H1 (cell line): ENCODE results near the gene ANKRD40CL. TPM values are rescaled to one million over a fixed set of nuclear protein-coding genes. Genes with fewer than 3 reads are reported as not detected.

Experiments
- CTCF ChIA-PET: fragments of 300-600 bp; sonication (Branson Sonifier 250); formaldehyde crosslinking; loops from one replicate; lab custom pipeline; 2021; ENCODE audit not compliant: partially characterized antibody; lab: Charles Lee
- POLR2A ChIA-PET: fragments of 300-600 bp; sonication (Branson Sonifier 250); formaldehyde crosslinking; loops from one replicate; lab custom pipeline; 2021; ENCODE audit warnings: inconsistent platforms; ENCODE audit not compliant: partially characterized antibody; lab: Charles Lee
- DNase-seq, 2 experiments: peaks; one replicate each; pipeline versions ENCODE4 v3.0.0 to v3.0.0-alpha.2; 2010 to 2022; ENCODE audit warnings: low spot score in 2 of 2, low read depth in 1 of 2, mixed read lengths in 1 of 2
- FAIRE-seq: peaks from 2 replicates; lab custom pipeline; 2011; peaks lifted over from hg19 to GRCh38; lab: Jason Lieb, UNC
- H2AFZ ChIP-seq: 2 replicates; pipeline ENCODE4 v1.8.1; 2012; ENCODE audit warnings: low read length, inconsistent platforms
- H2AK5ac ChIP-seq: 2 replicates; pipeline ENCODE4 v1.6.1; 2013; ENCODE audit warnings: low read depth, low read length
- H2BK120ac ChIP-seq: replicated peaks from 2 replicates; pipeline ENCODE3; 2013; ENCODE audit warnings: low read depth, low read length, inconsistent platforms
- H2BK12ac ChIP-seq: 2 replicates; pipeline ENCODE4 v1.6.1; 2013; ENCODE audit warnings: low read depth, low read length
- H2BK15ac ChIP-seq: 2 replicates; pipeline ENCODE4 v1.6.1; 2013; ENCODE audit warnings: low read length
- H2BK20ac ChIP-seq: 2 replicates; pipeline ENCODE4 v1.6.1; 2013; ENCODE audit warnings: low read length
- H2BK5ac ChIP-seq: 2 replicates; pipeline ENCODE4 v1.6.1; 2013; ENCODE audit warnings: low read depth, low read length
- H3K14ac ChIP-seq: 2 replicates; pipeline ENCODE4 v1.6.1; 2013; ENCODE audit warnings: inconsistent platforms; ENCODE audit not compliant: insufficient read length
- H3K18ac ChIP-seq: 2 replicates; pipeline ENCODE4 v1.6.1; 2013; ENCODE audit warnings: low read length; ENCODE audit errors: extremely low read depth
- H3K23ac ChIP-seq: 2 replicates; pipeline ENCODE4 v1.6.1; 2013; ENCODE audit warnings: inconsistent platforms; ENCODE audit not compliant: insufficient read length
- H3K23me2 ChIP-seq: 2 replicates; pipeline ENCODE4 v1.6.1; 2013; ENCODE audit warnings: low read depth, low read length
- H3K27ac ChIP-seq: 2 replicates; pipeline ENCODE4 v1.6.1; 2011; ENCODE audit warnings: low read depth, low read length, inconsistent platforms
- H3K27me3 ChIP-seq, 4 experiments: replicated peaks in 1 of 4; 1 replicate in 1 of 4; 2 replicates in 3 of 4; pipeline versions ENCODE4 v1.6.1 to v1.8.1; 2011 to 2013; ENCODE audit warnings: low read length in 3 of 4, mild to moderate bottlenecking in 3 of 4, inconsistent platforms in 2 of 4, mixed read lengths in 2 of 4, moderate library complexity in 1 of 4; ENCODE audit not compliant: control insufficient read depth in 3 of 4, insufficient read depth in 3 of 4; ENCODE audit errors: extremely low read depth in 1 of 4
- H3K36me3 ChIP-seq, 4 experiments: 2 replicates each; pipeline versions ENCODE4 v1.6.1 to v1.8.1; 2011 to 2013; ENCODE audit warnings: mild to moderate bottlenecking in 4 of 4, low read length in 3 of 4, moderate library complexity in 2 of 4, control low read depth in 1 of 4, inconsistent platforms in 1 of 4; ENCODE audit not compliant: insufficient read depth in 4 of 4, control insufficient read depth in 2 of 4
- H3K4ac ChIP-seq: replicated peaks from 2 replicates; pipeline ENCODE3; 2013; ENCODE audit warnings: low read length, low read depth, mixed read lengths, inconsistent platforms; ENCODE audit not compliant: insufficient read length
- H3K4me1 ChIP-seq, 4 experiments: replicated peaks in 1 of 4; 1 replicate in 1 of 4; 2 replicates in 3 of 4; pipeline versions ENCODE4 v1.6.1 to v1.8.1; 2011 to 2013; ENCODE audit warnings: low read length in 3 of 4, inconsistent platforms in 2 of 4, mixed read lengths in 1 of 4; ENCODE audit not compliant: insufficient read depth in 4 of 4, control insufficient read depth in 3 of 4
- H3K4me2 ChIP-seq, 2 experiments: 2 replicates each; pipeline versions ENCODE4 v1.6.1 to v1.8.1; 2011 to 2013; ENCODE audit warnings: low read depth in 2 of 2, low read length in 2 of 2, control low read depth in 1 of 2, inconsistent platforms in 1 of 2, mild to moderate bottlenecking in 1 of 2; ENCODE audit not compliant: insufficient read depth in 1 of 2
- H3K4me3 ChIP-seq, 4 experiments: fragments of 200-600, 300-600 bp in 1 of 4; sonication (generic), shearing (Covaris generic), sonication (Bioruptor Twin) in 1 of 4; 2 replicates each; pipeline versions ENCODE4 v1.5.1 to v1.8.1; 2011 to 2016; ENCODE audit warnings: low read length in 4 of 4, low read depth in 3 of 4, control low read depth in 2 of 4, inconsistent platforms in 2 of 4, mild to moderate bottlenecking in 2 of 4, mixed read lengths in 1 of 4, moderate library complexity in 1 of 4; ENCODE audit not compliant: insufficient read depth in 2 of 4; ENCODE audit errors: extremely low read depth in 1 of 4
- H3K56ac ChIP-seq: replicated peaks from 2 replicates; pipeline ENCODE3; 2013; ENCODE audit warnings: low read depth, mild to moderate bottlenecking, mixed read lengths, low read length, inconsistent platforms; ENCODE audit not compliant: insufficient read length
- H3K79me1 ChIP-seq: 2 replicates; pipeline ENCODE4 v1.6.1; 2013; ENCODE audit warnings: low read depth, low read length, control low read depth
- H3K79me2 ChIP-seq, 2 experiments: 2 replicates each; pipeline versions ENCODE4 v1.6.1 to v1.8.1; 2012 to 2013; ENCODE audit warnings: low read length in 2 of 2, mild to moderate bottlenecking in 2 of 2, inconsistent platforms in 1 of 2; ENCODE audit not compliant: insufficient read depth in 2 of 2, control insufficient read depth in 1 of 2
- H3K9ac ChIP-seq, 4 experiments: replicated peaks in 1 of 4; 1 replicate in 1 of 4; 2 replicates in 3 of 4; pipeline versions ENCODE4 v1.6.1 to v1.8.1; 2011 to 2013; ENCODE audit warnings: low read depth in 3 of 4, low read length in 3 of 4, control low read depth in 2 of 4, mild to moderate bottlenecking in 2 of 4, moderate library complexity in 2 of 4, inconsistent platforms in 1 of 4; ENCODE audit errors: extremely low read depth in 1 of 4
- H3K9me3 ChIP-seq, 2 experiments: 2 replicates each; pipeline versions ENCODE4 v1.6.1 to v1.8.1; 2012 to 2013; ENCODE audit warnings: mild to moderate bottlenecking in 2 of 2, moderate library complexity in 2 of 2, control low read depth in 1 of 2, inconsistent platforms in 1 of 2, low read depth in 1 of 2, low read length in 1 of 2, mixed read lengths in 1 of 2; ENCODE audit not compliant: insufficient read depth in 2 of 2
- H4K20me1 ChIP-seq, 2 experiments: replicated peaks in 1 of 2; 2 replicates each; pipeline versions ENCODE3 to v1.8.1; 2011 to 2013; ENCODE audit warnings: inconsistent platforms in 2 of 2, low read length in 2 of 2, mild to moderate bottlenecking in 1 of 2; ENCODE audit not compliant: insufficient read depth in 2 of 2, control insufficient read depth in 1 of 2
- H4K5ac ChIP-seq: 2 replicates; pipeline ENCODE4 v1.6.1; 2013; ENCODE audit warnings: low read length, low read depth, mixed read lengths, inconsistent platforms; ENCODE audit not compliant: insufficient read length
- H4K8ac ChIP-seq: 2 replicates; pipeline ENCODE4 v1.8.0; 2013; ENCODE audit warnings: mild to moderate bottlenecking, moderate library complexity, low read length, inconsistent platforms; ENCODE audit not compliant: insufficient read depth; ENCODE audit errors: extremely low read depth
- H4K91ac ChIP-seq: replicated peaks from 2 replicates; pipeline ENCODE3; 2013; ENCODE audit warnings: low read length, mixed read lengths, inconsistent platforms; ENCODE audit not compliant: insufficient read length
- CBX5 ChIP-seq: fragments of 300-800, 300-1000 bp; sonication (generic); IDR thresholded peaks from 2 replicates; pipeline ENCODE4 v1.7.1; 2016; ENCODE audit warnings: antibody characterized with exemption, low read length, low read depth
- CEBPB ChIP-seq: IDR thresholded peaks from 2 replicates; pipeline ENCODE4 v1.6.1; 2012; ENCODE audit warnings: low read depth, low read length
- HDAC2 ChIP-seq, 2 experiments: fragments of 300-600 bp in 1 of 2; sonication (generic) in 1 of 2; IDR thresholded peaks; 2 replicates each; pipeline ENCODE4 v1.6.1; 2011 to 2012; ENCODE audit warnings: low read depth in 2 of 2, low read length in 2 of 2, mild to moderate bottlenecking in 2 of 2, moderate library complexity in 2 of 2, borderline replicate concordance in 1 of 2, inconsistent platforms in 1 of 2
- JUND ChIP-seq: IDR thresholded peaks from 2 replicates; pipeline ENCODE4 v1.6.1; 2011; ENCODE audit warnings: mild to moderate bottlenecking, improper control_type of control experiment, low read length
- KDM5A ChIP-seq: fragments of 200-600 bp; IDR thresholded peaks from 2 replicates; pipeline ENCODE4 v1.7.1; 2012; ENCODE audit warnings: mild to moderate bottlenecking, low read length, inconsistent platforms, mixed read lengths
- NRF1 ChIP-seq: IDR thresholded peaks from 2 replicates; pipeline ENCODE4 v1.6.1; 2011; ENCODE audit warnings: mild to moderate bottlenecking, low read depth, low read length, improper control_type of control experiment
- RAD21 ChIP-seq, 2 experiments: IDR thresholded peaks in 1 of 2; conservative IDR thresholded peaks in 1 of 2; 2 replicates each; pipeline ENCODE4 v1.6.1; 2011; ENCODE audit warnings: low read depth in 2 of 2, low read length in 2 of 2, improper control_type of control experiment in 1 of 2, inconsistent platforms in 1 of 2, mild to moderate bottlenecking in 1 of 2, moderate library complexity in 1 of 2
- SIN3A ChIP-seq, 2 experiments: IDR thresholded peaks in 1 of 2; conservative IDR thresholded peaks in 1 of 2; 2 replicates each; pipeline ENCODE4 v1.6.1; 2011 to 2012; ENCODE audit warnings: low read length in 2 of 2, improper control_type of control experiment in 1 of 2, low read depth in 1 of 2, mild to moderate bottlenecking in 1 of 2
- SP2 ChIP-seq: IDR thresholded peaks from 2 replicates; pipeline ENCODE4 v1.6.1; 2012; ENCODE audit warnings: mild to moderate bottlenecking, low read length, inconsistent platforms
- TEAD4 ChIP-seq: IDR thresholded peaks from 2 replicates; pipeline ENCODE4 v1.6.1; 2012; ENCODE audit warnings: low read depth, low read length, inconsistent platforms, mixed read lengths
- USF2 ChIP-seq: IDR thresholded peaks from 2 replicates; pipeline ENCODE4 v1.6.1; 2011; ENCODE audit warnings: low read length, improper control_type of control experiment
- YY1 ChIP-seq: IDR thresholded peaks from 2 replicates; pipeline ENCODE4 v1.6.1; 2011; ENCODE audit warnings: low read depth, mild to moderate bottlenecking, low read length
- WGBS, 2 experiments: shearing (Covaris generic) in 1 of 2; methylation state at CpG; one replicate each; pipeline versions ENCODE4 v1.1.6 to v1.1.7; 2013 to 2015; ENCODE audit warnings: low lambda C conversion rate in 2 of 2, mixed read lengths in 2 of 2, inconsistent platforms in 1 of 2, low coverage in 1 of 2, missing lambda C conversion rate in 1 of 2; ENCODE audit not compliant: insufficient replicate concordance in 2 of 2, insufficient coverage in 1 of 2, insufficient read length in 1 of 2; ENCODE audit errors: extremely low coverage in 1 of 2, missing lambda C conversion rate in 1 of 2; 5-methylcytosine and 5-hydroxymethylcytosine counted together
- polyA plus RNA-seq, 7 experiments: library from polyadenylated mRNA; depleted of rRNA in 3 of 7; stranded (reverse) in 5 of 7; unstranded in 2 of 7; fragments of >200 nt in 5 of 7; fragments of 200-250 nt in 2 of 7; gene quantifications; 1 replicate in 5 of 7; 2 replicates in 1 of 7; 4 replicates in 1 of 7; pipeline versions ENCODE4 v1.2.1 to v1.2.3, GENCODE V29; 2011 to 2013; ENCODE audit warnings: missing spikeins in 2 of 7, mixed read lengths in 2 of 7
- total RNA-seq: library from RNA; stranded (reverse); fragmentation: NEBNext Ultra II Directional; extraction: Animal tissue kit (Norgen Biotek cat#: 25700); gene quantifications from 2 replicates; pipeline ENCODE4 v1.2.1, GENCODE V29; 2021

Gene ANKRD40CL
- total and polyA plus RNA-seq, 2 of the 8 experiments (the other 6 are each of a cell fraction or from before 2014, with no cell fraction given), result not detected

GRCh38 chr17:50767030-50767429, 288 bp downstream of the ANKRD40CL start:
- H4K5ac ChIP-seq, result no peak overlapping the region
- no peaks in the 10 kb centered on the region for H3K36me3 ChIP-seq
- no peak overlapping the region for H4K8ac ChIP-seq
- no peak overlapping the region for H2AFZ ChIP-seq
- H2AK5ac ChIP-seq, result no peak overlapping the region
- H2BK15ac ChIP-seq, result no peak overlapping the region
- no peaks in the 10 kb centered on the region for H3K9me3 ChIP-seq
- H3K56ac ChIP-seq, result no peak overlapping the region
- no peak overlapping the region for H4K91ac ChIP-seq
- H3K79me1 ChIP-seq, result no peaks in the 10 kb centered on the region
- DNase-seq (peak in 1 of 2 experiments; percentile 33), FAIRE-seq (no peak)
- no peaks in the 10 kb centered on the region for H3K23me2 ChIP-seq
- H3K79me2 ChIP-seq, result no peaks in the 10 kb centered on the region
- no peak overlapping the region for H3K4me2 ChIP-seq
- no peak overlapping the region for H3K4ac ChIP-seq
- H2BK5ac ChIP-seq, result no peak overlapping the region
- H3K23ac ChIP-seq, result no peak overlapping the region
- TF ChIP-seq JUND (no peak), CBX5 (no peak), RAD21 (IDR thresholded peaks at IDR 0.05 in 1 of 2, conservative IDR thresholded peaks at IDR 0.05 in 1 of 2; ENCODE audit: low read depth in 2 of 2, low read length in 2 of 2) (no peak), CEBPB (no peak), NRF1 (no peak), TEAD4 (no peak), SP2 (no peak), SIN3A (conservative IDR thresholded peaks at IDR 0.05 in 1 of 2, IDR thresholded peaks at IDR 0.05 in 1 of 2; ENCODE audit: low read depth in 1 of 2, low read length in 2 of 2) (no peak), KDM5A (no peak), YY1 (no peak), HDAC2 (IDR thresholded peaks at IDR 0.05; ENCODE audit: borderline replicate concordance in 1 of 2, low read depth in 2 of 2, low read length in 2 of 2) (no peak), USF2 (no peak)
- CTCF ChIA-PET, result interaction anchor here (0.9 to 2.9 kb wide), 6 partner anchors 17 to 120 kb away, joined by 3 to 15 read pairs (median 4); no protein-coding TSS in a partner anchor
- H3K4me3 ChIP-seq, result no peak overlapping the region
- no peak overlapping the region for H3K18ac ChIP-seq
- H2BK120ac ChIP-seq, result no peak overlapping the region
- H3K27me3 ChIP-seq, result no peaks in the 10 kb centered on the region
- no peak overlapping the region for H2BK12ac ChIP-seq
- POLR2A ChIA-PET, result interaction anchor here (1.2 kb wide), 1 partner anchor 85 kb away, joined by 5 read pairs; no protein-coding TSS in a partner anchor
- no peak overlapping the region for H3K9ac ChIP-seq
- H2BK20ac ChIP-seq, result no peak overlapping the region
- H3K4me1 ChIP-seq, result no peaks in the 10 kb centered on the region
- no peaks in the 10 kb centered on the region for H4K20me1 ChIP-seq
- no peak overlapping the region for H3K14ac ChIP-seq
- 83% methylated on average over 7 of the region's 7 CpGs; no CpG with 5 or more reads in 1 of the 2 experiments for WGBS, 2 experiments
- H3K27ac ChIP-seq, result no peak overlapping the region
